ENCODE data around the gene KCNN3. TPM values are rescaled to one million over a fixed set of nuclear protein-coding genes. Genes with fewer than 3 reads are reported as not detected.

Gene KCNN3
- total RNA-seq, 4 donors from 2014 or later, result 0.30 to 0.72 (median 0.37) TPM

DNA sequence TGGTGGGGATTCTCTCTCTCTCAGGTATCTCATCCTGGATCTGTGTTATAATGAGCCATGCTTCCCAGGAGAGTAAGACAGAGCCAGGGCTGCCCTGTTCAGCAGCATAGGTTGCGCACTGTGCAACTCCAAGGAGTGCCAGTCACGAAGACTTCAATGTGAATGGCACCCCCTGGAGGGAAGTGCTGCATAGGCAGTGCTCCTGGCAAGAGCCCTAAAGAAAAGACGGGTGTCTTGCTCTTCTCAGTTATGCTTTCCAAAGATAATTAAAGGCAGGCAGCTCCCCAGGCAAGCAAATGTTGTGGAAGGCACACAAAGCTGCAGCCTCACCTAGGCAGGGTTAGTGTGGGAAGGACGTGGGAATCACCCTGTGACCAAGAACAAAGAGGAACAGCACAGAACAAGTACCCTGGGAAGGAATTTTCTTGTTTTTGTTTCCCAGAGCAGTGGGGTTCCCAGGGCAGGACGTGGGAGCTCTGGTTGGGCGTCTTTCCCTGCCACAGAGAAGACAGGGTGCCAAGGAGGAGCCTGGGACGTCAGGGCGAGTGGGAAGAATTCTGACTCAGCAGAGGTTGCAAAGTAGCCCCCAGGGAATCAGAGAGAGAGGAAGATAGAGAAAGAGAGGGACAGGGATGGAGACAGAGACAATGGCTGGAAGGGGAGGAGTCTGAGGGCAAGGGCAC, 120.9 kb downstream of the KCNN3 start:
- Histone ChIP-seq H3K27ac (no peak overlapping the region), H3K27me3 (peaks cover 4% of the 10 kb centered on the region), H3K4me1 (peaks cover 15% of the 10 kb centered on the region), H3K9me3 (no peaks in the 10 kb centered on the region), H3K36me3 (no peaks in the 10 kb centered on the region), H3K4me3 (no peak overlapping the region)
- TF ChIP-seq POLR2AphosphoS5 (IDR thresholded peaks at IDR 0.05), result no peak
- no peak for TF ChIP-seq POLR2A (IDR thresholded peaks at IDR 0.05)
- TF ChIP-seq, protein P1, sequence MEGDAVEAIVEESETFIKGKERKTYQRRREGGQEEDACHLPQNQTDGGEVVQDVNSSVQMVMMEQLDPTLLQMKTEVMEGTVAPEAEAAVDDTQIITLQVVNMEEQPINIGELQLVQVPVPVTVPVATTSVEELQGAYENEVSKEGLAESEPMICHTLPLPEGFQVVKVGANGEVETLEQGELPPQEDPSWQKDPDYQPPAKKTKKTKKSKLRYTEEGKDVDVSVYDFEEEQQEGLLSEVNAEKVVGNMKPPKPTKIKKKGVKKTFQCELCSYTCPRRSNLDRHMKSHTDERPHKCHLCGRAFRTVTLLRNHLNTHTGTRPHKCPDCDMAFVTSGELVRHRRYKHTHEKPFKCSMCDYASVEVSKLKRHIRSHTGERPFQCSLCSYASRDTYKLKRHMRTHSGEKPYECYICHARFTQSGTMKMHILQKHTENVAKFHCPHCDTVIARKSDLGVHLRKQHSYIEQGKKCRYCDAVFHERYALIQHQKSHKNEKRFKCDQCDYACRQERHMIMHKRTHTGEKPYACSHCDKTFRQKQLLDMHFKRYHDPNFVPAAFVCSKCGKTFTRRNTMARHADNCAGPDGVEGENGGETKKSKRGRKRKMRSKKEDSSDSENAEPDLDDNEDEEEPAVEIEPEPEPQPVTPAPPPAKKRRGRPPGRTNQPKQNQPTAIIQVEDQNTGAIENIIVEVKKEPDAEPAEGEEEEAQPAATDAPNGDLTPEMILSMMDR (IDR thresholded peaks at IDR 0.05), result no peak
- TF ChIP-seq EP300 (IDR thresholded peaks at IDR 0.05), result no peak
- DNase-seq (ENCODE audit: low spot score in 2 of 2), result no peak
- 51% methylated on average over 8 of the region's 8 CpGs for WGBS

DNA sequence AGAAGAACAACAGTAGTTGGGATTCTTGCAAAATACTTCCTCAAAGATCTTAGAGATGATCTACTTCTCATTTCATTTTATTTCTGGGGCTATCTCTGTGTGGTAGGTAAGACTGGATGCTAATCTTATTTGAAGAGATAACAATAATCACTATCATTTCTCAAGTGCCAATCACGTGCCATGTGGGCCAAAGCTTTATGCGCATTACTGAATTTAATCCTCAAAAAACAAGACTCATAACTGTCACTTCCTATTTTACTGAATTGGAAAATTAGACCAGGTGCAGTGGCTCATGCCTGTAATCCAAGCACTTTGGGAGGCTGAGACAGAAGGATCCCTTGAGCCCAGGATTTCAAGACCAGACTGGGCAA, 121.7 kb downstream of the KCNN3 start:
- 65% methylated on average over 2 of the region's 2 CpGs for WGBS
- H3K4me3 ChIP-seq, result no peak overlapping the region
- TF ChIP-seq POLR2A (IDR thresholded peaks at IDR 0.05), result no peak
- TF ChIP-seq, protein P1 (IDR thresholded peaks at IDR 0.05), result no peak
- TF ChIP-seq EP300 (IDR thresholded peaks at IDR 0.05), result no peak
- TF ChIP-seq POLR2AphosphoS5 (IDR thresholded peaks at IDR 0.05), result no peak
- DNase-seq (ENCODE audit: low spot score in 2 of 2), result no peak
- peaks cover 15% of the 10 kb centered on the region for H3K4me1 ChIP-seq
- no peaks in the 10 kb centered on the region for H3K9me3 ChIP-seq
- no peak overlapping the region for H3K27ac ChIP-seq
- H3K36me3 ChIP-seq, result no peaks in the 10 kb centered on the region
- peaks cover 4% of the 10 kb centered on the region for H3K27me3 ChIP-seq

DNA sequence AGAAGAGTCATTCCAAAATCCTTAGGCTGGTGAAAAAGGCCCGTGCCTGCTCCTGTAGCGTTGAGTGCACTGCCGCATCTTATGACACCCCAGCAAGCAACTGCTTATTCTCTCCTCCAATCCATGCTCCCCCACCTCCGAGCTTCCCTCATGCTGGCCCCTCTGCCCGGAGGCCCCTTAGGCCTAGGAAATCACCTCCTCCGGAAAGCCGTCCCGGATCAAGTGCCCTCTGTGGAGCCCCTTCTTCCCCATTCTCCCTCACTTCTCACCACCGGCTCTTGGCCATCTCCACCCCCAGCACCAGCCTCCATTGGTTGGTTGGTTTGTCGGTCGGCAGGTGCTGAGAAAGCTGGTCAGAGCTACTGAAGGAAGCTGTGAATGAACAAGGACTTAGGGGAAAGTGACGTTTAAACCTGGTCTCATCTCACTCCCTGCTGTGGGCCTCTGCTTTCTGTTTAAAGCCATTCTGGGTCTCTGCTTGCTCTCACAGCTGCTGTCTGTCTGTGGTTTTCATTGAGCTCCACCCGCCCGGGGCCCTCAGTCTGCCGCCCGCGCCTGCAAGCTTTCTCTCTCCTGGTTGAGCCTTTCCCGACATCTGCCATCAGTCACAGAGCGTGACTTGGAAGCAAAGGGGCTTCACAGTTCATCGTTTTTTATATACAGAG, 122.2 kb downstream of the KCNN3 start:
- Histone ChIP-seq H3K9me3 (no peaks in the 10 kb centered on the region), H3K27ac (no peak overlapping the region), H3K27me3 (peaks cover 4% of the 10 kb centered on the region), H3K4me3 (no peak overlapping the region), H3K4me1 (peaks cover 15% of the 10 kb centered on the region), H3K36me3 (no peaks in the 10 kb centered on the region)
- 41% methylated on average over 20 of the region's 20 CpGs for WGBS
- no peak for TF ChIP-seq EP300 (IDR thresholded peaks at IDR 0.05)
- TF ChIP-seq POLR2A (IDR thresholded peaks at IDR 0.05), result no peak
- TF ChIP-seq, protein P1 (IDR thresholded peaks at IDR 0.05), result no peak
- TF ChIP-seq POLR2AphosphoS5 (IDR thresholded peaks at IDR 0.05), result no peak
- DNase-seq (ENCODE audit: low spot score in 2 of 2), result no peak

DNA sequence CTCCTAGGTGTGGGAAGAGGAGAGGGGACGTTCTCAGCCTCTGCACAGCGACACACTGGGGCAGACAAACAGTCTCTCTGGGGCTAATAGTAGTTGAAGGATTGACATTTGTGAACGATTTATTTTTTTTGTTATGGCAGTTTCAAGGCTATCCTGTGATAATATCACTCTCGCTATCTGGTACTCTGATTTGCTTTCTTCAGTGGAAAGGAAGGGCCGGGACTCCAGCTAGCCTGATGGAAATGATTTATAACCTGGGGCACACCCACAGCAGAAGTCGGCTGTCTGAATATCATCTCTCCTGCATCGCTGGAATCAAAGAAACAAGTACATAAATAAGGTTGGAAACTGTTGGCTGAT, 122.7 kb downstream of the KCNN3 start:
- Histone ChIP-seq H3K27ac (no peak overlapping the region), H3K4me1 (peaks cover 15% of the 10 kb centered on the region), H3K9me3 (no peaks in the 10 kb centered on the region), H3K4me3 (no peak overlapping the region), H3K36me3 (no peaks in the 10 kb centered on the region), H3K27me3 (peaks cover 4% of the 10 kb centered on the region)
- DNase-seq (ENCODE audit: low spot score in 2 of 2), result no peak
- 36% methylated on average over 7 of the region's 7 CpGs for WGBS
- TF ChIP-seq, protein P1 (IDR thresholded peaks at IDR 0.05), result no peak

DNA sequence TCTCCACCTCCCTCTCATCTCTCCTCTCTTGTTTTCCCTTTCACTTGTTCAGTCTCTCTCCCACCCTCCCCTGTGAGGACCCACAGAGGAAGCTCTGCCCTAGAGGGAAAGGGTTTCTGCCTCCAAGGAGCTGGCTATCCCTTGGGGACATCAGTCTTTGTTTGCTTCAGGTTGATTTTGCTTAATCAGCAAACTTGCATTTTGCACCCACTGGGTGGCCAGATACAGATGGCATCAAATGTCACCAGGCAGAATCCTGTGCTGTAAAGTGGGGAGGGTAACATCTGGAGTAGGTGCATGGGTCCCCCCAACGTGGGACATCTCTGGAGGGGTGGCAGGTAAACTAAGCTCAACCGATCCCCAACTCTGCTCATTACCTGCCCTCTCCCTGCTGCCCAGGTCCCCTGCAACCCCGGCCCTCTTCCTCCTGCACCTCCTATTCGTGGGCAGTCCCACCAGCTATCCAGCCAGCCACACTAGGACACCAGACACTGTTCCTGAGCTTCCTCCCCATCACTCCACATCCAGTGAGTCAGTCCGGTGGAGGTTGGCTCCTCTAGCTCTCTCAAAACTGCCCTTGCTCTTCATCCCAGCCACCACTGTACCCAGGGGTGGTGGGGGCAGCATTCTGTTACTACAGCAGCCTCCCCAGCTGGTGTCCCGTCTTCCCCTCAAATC, 123.3 kb downstream of the KCNN3 start:
- Histone ChIP-seq H3K4me3 (no peak overlapping the region), H3K9me3 (no peaks in the 10 kb centered on the region), H3K27ac (no peak overlapping the region), H3K27me3 (peaks cover 8% of the 10 kb centered on the region), H3K4me1 (peaks cover 15% of the 10 kb centered on the region), H3K36me3 (no peaks in the 10 kb centered on the region)
- DNase-seq (ENCODE audit: low spot score in 2 of 2), result no peak
- TF ChIP-seq POLR2A (IDR thresholded peaks at IDR 0.05) (no peak), POLR2AphosphoS5 (IDR thresholded peaks at IDR 0.05) (no peak), EP300 (IDR thresholded peaks at IDR 0.05) (no peak)
- TF ChIP-seq, protein P1 (IDR thresholded peaks at IDR 0.05), result no peak
- WGBS, result 96% methylated on average over 6 of the region's 6 CpGs
